RPMI7951 (cell line): Measurements from ENCODE around the gene PDSS1. TPM values are rescaled to one million over a fixed set of nuclear protein-coding genes. Genes with fewer than 3 reads are reported as not detected.

Source experiments
- DNase-seq: peaks from one replicate; pipeline ENCODE4 v3.0.0-alpha.2; 2012; ENCODE audit warnings: low read depth
- total RNA-seq: library from RNA; depleted of rRNA; stranded (reverse); fragments of >200 nt; shearing (Covaris generic); gene quantifications from 2 replicates; pipeline ENCODE4 v1.2.3, GENCODE V29; 2014

The PDSS1 gene
- total RNA-seq, 1 experiment from 2014 or later, result 21.6 TPM

DNA sequence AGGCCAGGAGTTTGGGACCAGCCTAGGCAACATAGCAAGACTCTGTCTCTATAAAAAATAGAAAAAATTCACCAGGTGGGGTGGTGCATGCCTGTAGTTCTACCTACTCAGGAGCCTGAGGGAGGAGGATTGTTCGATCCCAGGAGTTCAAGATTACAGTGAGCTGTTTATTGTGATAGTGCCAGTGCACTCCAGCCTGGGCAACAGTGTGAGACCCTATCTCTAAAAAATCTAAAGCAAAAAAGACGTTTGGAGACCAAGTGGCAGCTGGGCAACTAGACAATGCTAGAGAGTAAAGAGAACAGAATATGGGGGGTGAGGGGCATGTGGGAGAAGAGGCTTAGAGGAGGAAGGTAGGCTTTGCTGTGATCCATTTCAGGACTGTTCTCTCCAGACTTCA lies 1.4 kb downstream of the PDSS1 start:
- no peak for DNase-seq

DNA sequence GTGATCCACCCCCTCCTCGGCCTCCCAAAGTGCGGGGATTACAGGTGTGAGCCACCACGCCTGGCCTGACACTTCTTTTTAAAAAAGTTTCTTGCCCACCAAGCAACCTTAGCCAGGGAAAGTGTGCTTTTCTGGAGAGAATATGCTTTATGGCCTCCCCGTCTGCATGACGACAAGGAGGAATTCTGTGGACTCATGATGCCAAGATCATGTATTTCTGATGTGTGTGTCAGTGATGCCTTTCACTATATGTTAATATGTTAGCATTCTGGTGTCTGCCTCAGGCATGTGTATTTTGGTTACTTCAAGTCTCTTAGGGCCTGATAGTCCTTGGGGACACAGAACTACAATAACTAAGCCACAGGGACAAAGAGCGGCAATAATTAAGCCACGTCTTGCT lies 2.1 kb downstream of the PDSS1 start:
- DNase-seq, result no peak

DNA sequence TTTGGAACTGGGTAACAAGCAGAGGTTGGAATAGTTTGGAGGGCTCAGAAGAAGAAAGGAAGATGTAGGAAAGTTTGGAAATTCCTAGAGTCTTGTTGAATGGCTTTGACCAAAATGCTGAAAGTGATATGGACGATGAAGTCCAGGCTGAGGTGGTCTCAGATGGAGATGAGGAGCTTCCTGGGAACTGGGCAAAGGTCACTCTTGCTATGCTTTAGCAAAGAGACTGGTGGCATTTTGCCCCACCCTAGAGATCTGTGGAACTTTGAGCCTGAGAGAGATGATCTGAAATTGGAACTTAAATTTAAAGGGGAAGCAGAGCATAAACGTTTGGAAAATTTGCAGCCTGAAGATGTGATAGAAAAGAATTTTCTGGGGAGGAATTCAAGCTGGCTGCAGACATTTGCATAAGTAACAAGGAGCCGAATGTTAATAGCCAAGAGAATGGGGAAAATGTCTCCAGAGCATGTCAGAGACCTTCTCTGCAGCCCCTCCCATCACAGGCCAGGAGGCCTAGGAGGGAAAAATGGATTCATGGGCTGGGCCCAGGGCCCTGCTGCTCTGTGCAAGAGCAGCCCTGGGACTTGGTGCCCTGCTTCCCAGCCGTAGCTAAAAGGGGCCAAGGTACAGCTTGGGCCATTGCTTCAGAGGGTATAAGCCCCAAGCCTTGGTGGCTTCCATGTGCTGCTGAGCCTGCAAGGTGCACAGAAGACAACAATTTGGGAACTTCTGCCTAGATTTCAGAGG lies 3.6 kb downstream of the PDSS1 start:
- no peak for DNase-seq

DNA sequence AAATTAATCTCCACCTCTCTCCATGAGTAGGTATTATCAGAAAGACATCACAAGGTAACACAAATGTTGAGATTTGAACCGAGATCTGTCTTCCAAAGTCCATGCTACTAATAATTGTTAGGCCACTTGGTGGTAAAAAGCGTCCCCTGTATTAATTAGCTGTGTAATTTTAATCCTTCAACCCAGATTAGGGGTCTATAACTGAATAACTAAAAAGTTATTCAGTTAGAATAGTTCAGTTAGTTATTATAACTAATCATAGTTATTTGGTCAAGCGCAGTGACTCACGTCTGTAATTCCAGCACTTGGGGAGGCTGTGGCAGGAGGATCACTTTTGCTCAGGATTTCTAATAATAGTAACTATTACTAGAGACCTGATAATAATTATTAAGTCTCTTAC lies 5.6 kb downstream of the PDSS1 start:
- no peak for DNase-seq

DNA sequence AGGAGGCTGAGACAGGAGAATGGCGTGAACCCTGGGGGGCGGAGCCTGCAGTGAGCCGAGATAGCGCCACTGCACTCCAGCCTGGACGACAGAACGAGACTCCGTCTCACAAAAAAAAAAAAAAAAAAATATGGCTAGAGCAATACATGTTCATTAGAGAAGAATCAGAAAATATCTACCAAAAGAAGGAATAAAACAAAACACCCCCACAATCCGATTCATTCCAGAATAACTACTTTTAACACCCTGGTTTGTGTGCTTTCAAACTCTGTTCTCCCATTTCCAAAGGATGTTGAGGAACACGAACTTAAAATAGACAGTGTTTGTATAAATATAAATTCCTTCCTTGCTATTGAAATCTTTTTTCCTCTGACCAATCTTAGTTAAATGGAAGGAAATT lies 6.5 kb downstream of the PDSS1 start:
- DNase-seq, result no peak

DNA sequence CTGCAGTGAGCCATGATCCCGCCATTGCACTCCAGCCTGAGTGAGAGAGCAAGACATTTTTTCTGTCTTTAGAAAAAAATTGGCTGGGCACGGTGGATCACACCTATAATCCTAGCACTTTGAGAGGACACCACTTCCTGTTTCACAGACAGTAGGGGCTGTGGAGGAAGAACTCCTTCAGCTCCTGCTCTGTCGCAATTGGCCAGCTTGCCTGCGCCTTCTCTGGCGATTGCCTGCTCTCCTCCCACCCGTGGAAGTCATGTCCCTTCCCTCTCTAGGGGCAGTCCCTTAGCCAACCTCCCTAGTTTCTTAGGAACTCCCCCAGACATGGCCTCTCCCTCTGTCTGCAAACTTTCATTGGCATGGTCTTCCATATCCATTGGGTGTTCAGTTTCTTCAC lies 8.7 kb downstream of the PDSS1 start:
- no peak for DNase-seq

DNA sequence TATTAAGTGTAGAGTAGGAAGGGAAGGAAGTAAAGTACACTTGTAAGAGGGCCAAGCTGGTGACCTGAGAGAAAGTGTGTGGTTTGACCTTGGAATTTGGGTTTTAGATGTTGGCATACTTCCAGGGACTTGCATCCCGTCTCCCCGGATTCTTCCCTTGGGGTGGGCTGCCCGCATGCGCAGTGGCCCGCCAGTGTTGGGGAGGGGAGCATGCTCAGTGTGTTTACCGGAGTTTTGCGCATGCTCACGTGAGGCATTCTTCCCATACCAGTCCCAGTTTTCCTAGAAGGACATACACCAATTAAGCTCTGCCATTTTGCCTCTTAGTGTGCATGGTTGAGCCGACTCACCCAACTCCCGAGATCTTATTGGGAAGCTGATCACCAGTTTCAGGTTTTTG lies 9.4 kb downstream of the PDSS1 start:
- DNase-seq, result no peak

DNA sequence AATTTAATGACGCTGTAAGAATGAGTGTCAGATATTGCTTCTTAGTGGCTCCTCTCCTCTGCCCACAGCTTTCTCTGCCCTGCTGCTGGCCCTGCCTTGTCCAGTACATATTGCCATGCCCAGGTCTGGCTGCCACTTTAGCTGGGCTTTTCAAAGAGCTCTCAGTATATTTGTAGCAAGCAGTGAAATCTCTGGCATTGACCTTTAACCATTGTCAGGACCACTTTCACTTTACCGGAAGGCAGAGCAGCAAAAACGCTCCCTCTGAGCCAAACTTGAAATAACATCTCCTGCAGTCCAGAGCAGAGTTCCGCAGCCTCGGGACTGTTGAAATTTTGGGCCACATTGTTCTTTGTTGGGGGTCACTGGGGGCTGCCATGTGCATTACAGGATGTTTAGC lies 13.8 kb downstream of the PDSS1 start:
- no peak for DNase-seq

DNA sequence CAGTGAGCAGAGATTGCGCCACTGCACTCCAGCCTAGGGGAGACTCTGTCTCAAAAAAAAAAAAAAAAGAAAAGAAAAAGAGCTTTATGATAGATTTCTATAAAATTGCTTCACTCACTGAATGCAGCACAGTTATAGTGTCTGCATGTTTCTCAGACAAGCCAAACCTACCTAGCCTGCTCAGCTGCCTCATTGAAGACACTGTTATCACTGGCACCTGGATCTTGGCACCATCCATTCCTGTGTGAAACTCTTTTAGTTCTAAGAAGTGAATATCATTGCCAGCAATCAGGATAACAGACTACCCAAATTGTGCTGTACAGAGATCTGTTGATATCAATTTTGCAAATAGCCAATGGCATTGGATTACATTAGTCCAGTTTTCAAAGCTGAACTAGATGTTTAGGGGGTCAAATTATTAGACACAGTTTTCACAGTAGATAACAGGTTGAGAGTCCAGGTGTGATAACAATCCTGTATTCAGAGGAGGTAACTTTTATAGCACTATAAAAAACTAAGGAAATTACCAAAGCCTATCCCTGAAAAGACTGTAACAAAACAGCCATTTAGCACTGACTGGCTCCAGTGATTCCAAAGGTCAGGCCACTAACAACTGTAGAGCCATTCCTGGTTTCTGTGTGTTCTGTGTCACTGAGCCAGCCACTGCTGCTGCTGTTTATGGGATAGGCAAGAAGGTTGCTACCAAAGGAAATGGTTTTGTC lies 17.1 kb downstream of the PDSS1 start:
- DNase-seq, result no peak

DNA sequence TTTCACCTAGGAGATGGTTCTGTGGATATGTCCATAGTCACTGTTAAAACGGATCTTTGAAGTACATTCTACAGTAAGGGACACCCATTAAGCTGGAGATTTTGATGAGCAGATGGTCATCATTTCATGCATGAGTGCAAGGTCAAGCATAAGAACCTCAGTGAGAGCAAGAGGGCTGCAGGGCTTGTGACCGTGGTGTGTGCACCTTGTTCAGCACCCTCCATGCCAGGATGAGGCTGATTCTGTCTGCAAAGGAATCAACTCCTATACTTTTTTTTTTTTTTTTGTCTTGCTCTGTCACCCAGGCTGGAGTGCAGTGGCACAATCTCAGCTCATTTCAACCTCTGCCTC lies 17.6 kb downstream of the PDSS1 start:
- DNase-seq, result no peak

DNA sequence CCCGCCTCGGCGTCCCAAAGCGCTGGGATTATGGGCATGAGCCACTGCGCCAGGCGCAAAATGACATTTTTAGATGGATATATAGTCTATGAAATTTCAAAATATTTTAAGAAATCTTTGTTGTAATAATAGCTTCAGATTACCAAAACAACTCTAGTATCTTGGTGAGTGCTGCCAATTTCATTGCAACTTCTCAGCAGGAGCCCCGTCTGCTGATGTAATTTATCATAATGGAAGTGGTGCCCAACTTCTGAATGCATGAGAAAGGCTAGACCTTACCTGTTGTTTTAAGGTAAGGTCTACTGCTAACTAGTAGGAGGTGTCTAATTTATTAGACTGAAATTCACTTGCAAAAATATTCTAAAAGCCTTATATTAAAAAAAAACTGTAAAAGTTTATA lies 20.0 kb downstream of the PDSS1 start:
- DNase-seq, result no peak

DNA sequence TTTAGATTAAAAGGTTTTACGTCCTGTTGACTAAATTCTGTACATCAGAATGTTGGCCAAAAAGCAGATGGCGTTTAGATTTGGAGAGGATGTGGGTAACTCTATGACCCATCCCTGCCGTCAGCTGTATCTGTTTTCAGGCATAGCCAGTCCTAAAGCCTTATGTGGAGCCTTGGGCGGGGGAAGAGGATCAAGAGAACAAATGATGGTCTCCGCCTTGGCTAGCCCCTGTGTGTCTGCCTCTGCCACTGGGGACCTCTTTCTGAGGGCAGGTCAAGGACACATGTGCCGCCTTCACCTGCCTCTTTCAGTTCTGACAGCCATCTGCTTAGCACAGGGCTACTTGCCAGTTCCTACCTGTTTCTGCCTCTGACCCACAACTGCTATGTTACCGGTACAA lies 24.1 kb downstream of the PDSS1 start:
- DNase-seq, result no peak

DNA sequence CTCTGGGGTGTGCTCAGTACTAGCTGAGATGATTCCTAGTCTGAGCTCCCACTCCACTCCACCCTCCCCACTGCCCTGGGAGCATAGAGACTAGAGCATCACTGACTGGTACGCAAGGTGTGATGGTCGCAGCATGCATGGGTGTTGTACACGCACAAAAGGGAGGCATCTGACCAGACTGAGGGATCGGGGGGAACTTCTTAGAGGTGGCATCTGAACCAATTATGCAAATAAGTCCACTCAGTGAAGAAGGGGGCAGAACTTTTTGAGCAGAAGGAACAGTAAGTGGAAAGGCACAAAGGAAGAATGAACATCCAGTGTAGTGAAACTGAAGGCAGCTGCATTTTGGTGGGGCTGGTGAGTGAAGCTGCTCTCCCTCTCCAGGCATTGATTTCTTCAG lies 25.5 kb downstream of the PDSS1 start:
- DNase-seq, result no peak

DNA sequence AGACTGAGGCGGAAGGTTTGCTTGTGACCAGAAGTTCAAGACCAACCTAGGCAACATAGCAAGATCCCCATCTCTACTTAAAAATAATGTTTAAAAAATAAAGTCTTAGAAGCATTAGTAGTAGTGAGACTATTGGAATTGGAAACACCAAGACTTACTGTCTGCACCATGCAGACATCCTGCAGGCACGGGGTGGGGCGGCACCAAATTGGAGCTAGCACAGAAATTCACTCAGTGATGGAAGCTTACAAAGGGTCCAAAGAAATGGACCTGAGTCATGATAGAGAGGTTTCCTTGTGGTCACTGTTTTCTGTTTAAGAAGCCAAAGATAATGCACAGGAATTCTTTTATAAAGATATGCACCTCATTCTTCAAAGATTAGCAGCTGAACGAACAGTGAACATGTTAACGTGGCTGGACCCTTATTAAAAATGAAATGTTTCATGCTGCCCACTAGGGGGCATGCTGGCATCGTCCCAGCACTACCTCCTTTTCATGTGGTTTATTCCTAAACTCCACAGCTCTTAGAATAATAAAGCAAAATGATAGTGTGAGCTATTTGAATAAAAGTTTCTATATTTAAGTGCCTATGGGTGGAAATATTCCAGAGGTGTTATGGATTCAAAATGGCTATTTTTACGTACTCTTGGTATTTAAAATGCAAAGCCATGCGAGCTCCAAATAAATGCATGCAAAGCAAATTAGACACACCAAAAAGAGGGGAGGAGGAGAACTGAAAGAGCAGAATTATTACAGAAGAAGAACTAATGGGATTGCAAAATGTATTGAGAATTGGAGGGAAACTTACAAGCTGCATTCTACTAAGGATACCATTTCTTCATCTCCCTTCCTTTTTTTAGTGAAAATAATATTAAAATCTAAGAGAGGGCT lies 28.6 kb downstream of the PDSS1 start:
- peak; percentile 64 for DNase-seq

DNA sequence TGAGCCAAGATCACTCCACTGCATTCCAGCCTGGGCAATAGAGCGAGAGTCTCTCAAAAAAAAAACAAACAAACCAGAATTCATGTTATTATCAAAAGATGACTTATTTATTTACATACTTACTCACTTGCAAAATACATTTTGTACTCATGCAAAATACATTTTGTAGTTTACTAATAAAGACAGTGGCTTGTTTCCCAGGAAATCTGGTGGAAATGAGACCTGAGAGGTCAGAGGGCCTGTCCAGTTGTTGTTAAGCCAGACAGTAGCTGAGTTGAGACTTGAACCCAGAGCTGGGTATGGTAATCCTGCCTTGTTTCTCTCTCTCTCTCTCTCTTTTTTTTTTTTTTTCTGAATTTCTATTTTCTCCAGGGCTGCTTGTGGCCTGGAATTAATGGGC lies 29.5 kb downstream of the PDSS1 start:
- DNase-seq, result no peak

DNA sequence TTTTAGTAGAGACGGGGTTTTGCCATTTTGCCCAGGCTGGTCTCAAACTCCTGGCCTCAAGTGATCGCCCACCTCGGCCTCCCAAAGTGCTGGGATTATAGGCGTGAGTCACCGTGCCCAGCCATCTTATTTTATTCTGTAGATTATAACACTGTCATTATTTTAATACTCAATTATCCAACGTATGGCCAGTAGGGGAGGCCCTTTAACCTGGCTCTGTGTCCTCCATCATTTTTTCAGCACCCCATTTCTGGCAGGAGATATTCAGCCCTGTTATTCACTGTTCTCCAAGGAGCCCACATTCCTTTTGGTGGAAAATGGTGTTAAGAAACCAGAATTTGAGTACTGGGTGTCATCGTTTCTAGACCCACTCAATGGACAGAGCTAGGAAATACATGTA lies 31.5 kb downstream of the PDSS1 start:
- DNase-seq, result no peak

DNA sequence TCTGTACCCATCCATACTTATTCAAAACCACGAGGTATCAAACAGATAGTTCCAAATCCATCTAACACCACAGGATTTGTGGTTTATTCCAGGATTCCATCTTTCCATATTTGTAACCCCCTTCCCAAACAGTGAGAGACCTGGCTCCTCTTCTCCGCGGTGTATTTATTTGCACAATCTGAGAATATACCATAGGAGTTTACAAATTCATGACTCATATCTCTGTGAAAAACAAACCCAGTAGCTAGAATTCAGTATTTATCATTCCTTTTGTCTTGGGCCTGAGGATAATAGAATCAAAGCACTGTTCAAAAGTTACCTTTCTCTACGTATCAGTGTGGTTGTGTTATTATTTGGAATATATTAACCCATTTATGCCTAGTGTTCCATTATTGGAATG lies 31.9 kb downstream of the PDSS1 start:
- DNase-seq, result no peak

DNA sequence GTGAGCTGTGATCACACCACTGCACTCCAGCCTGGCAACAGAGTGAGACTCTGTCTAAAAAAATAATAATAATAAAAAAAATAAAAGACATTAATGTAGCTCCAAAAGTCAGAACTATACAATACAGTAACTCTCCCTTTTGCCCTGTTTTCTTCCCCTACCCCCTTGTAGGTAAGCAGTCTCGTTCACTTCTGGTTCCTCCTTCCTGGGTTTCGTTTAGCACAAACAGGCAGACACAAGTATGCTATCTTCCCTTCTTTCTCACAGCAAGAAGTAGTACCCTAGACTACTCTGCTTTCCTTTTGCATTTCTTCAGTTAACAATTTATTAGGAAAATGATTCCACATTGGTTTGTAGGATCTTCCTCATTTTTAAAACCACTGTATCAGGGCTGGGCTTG lies 33.1 kb downstream of the PDSS1 start:
- no peak for DNase-seq

DNA sequence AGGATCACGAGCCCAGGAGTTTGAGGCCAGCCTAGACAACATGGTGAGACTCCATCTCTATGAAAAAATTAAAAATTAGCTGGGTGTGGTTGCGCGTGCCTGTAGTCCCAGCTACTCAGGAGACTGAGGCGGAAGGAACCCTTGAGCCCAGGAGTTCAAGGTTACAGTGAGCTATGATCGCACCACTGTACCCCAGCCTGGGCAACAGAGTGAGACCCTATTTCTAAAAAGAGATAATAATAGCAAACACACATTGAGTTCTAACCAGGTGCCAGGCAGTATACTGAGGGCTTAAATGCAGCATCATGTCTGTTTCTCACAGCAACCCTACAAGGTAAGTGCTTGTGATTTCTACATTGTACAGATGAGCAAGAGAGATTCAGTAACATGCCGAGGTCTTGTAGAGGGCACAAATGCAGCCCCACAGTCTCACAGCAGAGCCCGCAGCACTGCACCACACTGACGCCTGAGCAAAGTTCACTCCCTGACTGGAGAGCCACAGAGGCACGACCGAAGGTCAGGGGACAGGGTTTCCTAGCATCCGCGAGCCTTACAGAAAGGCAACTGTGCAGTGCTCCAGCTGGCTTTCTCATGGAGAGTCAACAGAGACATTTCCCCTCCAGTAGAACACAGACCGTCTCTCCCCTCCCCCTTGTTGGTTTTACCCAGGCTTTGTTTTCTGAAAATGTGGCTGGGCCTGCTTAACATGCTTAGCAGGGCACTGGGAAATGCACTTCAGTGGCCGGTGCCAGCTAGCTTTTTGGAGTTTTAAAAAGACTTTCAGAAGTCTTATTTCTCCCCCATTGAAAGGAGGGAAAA lies 36.5 kb downstream of the PDSS1 start:
- no peak for DNase-seq

DNA sequence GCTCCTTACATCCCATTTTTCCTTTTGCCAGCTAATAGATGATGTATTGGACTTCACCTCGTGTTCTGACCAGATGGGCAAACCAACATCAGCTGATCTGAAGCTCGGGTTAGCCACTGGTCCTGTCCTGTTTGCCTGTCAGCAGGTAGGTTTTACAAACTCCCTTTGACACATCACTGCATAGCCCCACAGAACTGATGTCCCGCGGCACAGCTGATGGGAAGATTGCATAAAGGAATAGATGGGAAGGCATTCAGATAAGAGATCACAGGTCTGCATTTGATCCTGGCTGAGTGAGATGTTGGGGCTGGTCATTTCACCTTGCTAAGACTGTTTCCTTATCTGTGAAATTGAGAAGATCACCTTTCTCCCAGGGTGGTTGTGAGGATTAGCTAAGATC lies 37.9 kb downstream of the PDSS1 start:
- no peak for DNase-seq

DNA sequence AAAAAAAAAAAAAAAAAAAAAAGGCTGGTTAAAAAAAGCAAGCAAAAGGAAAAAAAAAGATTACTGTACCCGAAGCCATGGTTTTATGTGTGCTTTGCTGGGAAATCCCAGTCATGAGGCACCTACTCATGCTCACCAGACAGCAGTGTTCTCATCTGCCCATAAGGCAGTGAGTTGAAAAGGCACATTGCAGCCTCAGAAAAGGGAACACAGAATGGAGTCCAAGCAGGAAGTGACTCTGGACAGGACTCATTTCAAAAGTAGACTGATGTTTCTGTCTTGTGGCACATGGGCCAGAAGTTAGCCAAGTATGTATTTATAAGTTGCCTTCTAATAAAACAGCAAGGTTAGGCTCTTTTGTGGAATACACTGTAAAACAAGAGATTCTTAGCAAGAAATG lies 40.2 kb downstream of the PDSS1 start:
- no peak for DNase-seq
